Amniotic stem cell (primary cell): ENCODE measurements around the gene ZNF302.
"Not testable (repeated sequence)": the region's sequence is repeated elsewhere in the genome, so short reads cannot be mapped to it uniquely, and the experiment has no call there.

Experiments
- DNase-seq: peaks from one replicate; lab custom pipeline; 2025; lab: John Stamatoyannopoulos, UW

The ZNF302 gene

DNA sequence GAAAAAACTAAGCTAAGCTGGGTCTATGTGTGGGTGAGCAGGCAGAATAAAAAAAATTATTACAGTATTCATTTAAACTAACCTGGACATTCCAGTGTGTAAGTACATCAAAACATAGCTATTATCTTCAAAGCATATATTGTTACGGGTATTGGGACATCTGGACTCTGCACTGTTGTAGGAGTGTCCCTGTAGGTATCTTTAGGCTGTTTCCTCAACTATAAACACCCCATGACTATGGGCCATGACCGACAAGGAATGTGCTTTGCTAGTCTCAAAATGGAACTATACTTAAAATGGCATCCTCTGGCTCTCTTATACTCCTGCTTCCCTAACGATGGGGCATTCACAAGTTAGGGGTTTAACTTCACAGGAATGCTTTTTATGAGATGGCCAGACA, 3.9 kb upstream of the ZNF302 start:
- DNase-seq, result no peak

DNA sequence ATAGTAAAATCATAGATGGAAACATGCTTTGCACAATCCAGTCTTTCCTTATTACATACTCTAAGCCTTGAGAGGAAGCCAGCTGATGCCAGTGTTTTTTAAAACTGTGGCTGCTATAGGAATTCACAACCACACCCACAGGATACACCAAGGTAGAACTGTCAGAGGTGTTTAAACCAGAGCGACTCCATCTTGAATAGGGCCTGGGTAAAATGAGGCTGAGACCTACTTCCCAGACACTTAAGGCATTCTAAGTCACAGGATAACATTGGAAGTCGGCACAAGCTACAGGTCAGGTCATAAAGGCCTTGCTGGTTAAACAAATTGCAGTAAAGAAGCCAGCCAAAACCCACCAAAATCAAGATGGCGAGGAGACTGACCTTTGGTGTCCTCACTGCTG, 2.2 kb upstream of the ZNF302 start:
- no peak for DNase-seq

DNA sequence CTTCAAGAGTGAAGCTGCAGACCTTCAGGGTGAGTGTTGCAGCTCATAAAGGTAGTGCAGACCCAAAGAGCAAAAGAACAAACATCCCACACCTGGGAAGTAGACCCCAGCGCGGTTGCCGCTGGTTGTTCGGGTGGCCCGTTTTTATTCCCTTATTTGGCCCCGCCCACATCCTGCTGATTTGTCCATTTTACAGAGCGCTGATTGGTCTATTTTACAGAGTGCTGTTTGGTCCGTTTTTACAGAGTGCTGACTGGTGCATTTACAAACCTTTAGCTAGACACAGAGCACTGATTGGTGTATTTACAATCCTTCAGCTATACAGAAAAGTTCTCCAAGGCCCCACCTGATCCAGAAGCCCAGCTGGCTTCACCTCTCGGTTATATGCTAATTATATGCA, 1.6 kb upstream of the ZNF302 start:
- no peak for DNase-seq

DNA sequence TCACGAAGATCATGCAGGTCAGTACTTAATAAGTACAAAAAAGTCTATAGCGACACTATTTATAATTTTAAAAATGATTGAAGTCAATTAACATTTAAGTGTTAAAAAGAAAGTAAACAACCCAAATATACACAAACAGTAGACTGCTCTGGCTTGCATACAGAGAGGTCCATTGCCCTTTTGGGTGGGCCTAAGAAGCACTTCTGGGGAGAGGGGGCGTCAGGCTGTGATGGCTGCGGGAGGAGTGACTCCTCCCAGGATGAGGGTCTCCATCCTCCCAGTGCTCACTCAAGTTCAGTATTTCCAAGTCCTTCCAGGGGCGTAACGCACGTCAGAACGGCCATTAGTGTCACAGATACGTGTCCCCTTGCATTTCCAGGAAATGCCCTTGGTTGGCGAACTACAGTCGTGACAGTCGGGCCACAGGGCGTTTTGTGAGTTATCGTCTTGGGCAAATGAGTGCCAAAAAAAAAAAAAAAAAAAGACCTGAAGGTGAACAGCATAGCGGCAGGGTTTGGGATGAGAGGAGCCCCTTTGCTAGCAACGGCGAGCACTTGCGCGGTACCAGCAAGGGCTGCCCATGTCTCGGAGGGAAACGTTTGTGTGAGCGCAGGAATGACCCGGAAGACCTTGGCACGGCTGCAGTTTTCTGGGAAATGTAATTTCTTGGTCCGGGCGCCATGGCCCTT, 637 bp upstream of the ZNF302 start, which contains the start of gene SCGB2B2:
Gene SCGB2B2, minus strand, starts transcription at position 463 of the 689 bp plus-strand sequence. CDS start 82,596 bp downstream, outside the sequence.
- no peak for DNase-seq

DNA sequence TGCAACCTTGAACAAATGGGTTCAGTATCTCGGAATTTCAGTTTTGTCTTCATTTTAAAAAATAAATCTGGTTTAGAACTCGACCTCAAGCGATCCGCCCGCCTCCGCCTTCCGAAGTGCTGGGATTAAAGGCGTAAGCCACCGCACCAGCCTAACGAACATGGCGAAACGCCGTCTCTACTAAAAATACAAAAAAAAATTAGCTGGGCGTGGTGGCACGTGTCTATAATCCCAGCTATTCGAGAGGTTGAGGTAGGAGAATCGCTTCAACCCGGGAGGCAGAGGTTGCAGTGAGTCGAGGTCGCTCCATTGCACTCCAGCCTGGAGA, 571 bp downstream of the ZNF302 start:
- DNase-seq, result no peak

DNA sequence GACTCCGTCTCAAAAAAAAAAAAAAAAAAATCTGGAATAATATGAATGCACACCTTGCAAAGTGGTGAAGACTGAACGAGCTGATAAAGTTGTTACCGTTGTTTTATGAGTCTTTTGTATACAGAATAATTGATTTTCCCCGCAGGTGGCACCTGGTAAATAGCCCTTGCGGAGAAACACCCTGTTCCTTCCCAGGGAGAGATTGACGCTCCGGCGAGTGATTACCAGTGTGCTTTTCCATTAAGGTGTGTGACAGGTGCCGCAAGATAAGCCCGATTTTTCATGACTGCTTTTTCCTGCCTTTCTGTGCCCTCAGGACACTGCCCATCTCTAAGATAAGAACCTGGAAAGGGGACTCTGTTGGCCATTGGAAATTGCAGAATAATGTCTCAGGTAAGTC, 943 bp downstream of the ZNF302 start:
- DNase-seq, result no peak

DNA sequence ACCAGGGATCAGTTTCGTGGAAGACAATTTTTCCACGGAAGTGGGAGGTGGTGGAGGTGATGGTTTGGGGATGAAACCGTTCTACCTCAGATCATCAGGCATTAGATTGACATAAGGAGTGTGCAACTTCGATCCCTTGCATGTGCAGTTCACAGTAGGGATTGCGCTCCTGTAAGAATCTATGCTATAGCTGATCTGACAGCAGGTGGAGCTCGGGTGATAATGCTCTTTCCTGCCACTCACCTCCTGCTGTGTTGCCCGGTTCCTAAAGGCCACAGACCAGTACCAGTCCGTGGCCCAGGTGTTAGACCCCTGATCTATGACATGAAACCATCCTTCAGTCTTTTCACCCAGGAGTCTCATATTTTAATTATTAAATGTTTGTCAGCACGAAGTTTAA, 4.0 kb downstream of the ZNF302 start:
- DNase-seq, result no peak

DNA sequence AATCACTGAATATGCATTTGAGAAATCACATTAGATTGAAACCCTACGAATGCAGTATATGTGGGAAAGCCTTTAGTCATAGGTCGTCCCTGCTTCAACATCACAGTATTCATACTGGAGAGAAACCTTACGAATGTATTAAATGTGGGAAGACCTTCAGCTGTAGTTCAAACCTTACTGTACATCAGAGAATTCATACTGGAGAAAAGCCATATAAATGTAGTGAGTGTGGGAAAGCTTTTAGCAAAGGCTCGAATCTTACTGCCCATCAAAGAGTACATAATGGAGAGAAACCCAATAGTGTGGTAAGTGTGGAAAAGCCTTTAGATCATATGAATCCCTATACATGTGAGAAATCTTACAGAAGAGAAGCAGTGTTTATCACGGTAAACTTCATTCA, 7.8 kb downstream of the ZNF302 start:
- DNase-seq, result not testable (repeated sequence)

DNA sequence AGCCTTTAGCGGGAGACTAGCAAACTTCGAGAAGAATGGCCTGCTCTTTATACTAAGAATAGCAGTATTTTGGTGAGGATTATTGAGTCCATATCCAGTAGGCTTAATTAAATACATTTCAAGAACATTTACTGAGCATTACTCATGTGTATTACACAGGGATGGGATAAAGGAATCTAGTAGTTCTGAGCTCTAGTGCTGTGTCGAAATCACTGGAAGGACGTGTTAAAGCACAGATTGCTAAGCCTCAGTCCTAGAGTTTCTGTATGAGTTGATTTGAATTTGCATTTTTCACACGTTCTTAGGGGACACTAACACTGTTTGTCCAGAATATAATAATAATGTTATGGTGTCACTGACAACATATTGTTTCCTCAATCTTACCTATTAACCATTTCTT, 9.0 kb downstream of the ZNF302 start:
- DNase-seq, result no peak

DNA sequence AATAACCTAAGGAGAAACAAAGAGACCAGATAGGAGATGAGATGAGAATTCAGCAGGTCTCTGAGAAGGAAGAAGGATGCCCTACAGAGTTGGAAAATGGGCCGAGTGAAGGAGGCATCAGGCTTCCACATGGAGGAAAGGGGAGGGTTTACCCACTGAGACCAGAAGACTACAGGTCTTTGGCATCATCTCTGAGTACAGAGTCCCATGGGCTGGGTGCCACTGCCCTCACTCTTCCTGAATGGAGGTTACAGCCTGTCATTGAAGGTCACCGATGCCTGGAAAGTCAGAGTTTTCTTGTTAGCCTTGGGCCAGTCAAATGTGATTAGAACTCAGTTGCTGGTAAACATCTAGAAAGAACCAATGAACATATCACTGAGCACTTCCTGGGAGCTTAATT, 9.9 kb downstream of the ZNF302 start:
- no peak for DNase-seq

DNA sequence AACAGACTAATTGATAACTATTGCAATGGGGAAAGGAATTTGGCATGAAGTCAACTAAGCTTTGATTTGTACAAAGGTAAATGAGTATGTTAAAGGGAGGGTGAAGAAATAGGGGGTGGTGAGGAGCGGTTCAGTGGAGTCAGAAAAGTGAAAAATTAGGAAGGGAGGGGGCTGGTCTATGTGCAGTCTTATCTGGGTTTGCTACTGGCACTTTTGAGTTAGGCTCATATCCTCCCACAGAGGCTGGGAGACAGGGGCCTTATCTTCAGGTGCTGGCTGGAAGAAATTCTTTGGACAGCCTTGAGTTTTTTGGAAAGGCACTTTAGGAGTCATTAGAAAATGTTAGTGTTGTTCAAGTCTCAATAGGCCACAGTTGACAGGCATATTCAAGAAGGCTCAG, 11.1 kb downstream of the ZNF302 start:
- no peak for DNase-seq

DNA sequence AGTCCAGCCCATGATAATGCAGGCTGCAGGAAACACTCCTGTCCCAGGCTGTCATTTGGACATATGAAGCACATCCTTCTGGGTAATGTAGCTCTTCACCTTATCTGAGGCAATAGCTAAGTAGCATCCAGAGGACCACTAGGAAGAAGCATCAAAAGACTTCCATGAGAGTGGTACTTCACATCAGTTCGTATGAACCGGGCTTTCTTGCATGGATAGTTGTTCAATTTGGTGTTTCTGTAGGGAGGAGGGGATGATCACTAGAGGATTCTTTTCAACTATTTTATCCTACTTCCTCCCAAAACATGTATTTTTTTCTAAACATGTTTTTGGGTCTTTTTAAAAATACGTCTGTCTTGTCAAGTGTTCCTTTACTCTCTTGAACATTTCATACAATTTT, 12.9 kb downstream of the ZNF302 start:
- DNase-seq, result no peak

DNA sequence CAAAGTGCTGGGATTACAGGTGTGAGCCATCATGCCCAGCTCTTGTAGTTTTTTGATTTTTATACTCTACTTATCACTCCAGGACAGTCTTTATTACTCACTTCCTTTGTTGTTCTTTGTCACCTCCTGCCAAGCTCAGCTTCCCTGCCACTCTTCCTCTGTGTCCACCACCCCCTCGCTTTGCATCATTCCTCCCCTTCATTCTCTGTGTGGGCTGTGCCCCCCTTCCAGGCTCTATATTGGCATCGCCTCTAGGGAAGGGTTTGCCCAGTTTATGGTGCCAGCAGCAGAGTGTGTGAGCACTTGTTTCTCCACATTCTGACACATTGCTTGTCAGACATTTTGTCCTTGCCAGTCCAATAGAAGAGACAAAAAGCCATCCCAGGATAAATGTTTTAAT, 15.1 kb downstream of the ZNF302 start:
- no peak for DNase-seq

DNA sequence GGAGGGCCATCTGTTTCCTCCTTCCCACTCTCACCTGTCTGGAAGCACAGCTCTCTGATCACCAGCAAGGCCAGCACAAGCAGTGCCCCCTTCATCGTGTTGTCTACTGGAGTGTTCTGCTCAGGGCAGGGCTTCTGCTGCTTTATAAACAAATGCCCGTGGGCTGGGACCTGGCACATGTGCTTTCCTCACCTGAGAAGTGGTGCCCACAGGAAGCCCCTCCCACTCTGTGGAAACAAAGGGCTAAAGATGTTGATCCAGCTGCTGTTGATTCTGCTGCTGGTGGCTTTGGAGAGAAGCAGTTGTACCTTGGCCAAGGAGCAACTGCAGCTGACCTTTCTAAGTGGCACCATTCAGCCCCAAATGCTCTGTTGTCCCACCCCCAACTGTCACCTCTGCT, 30.2 kb downstream of the ZNF302 start:
- DNase-seq, result no peak

DNA sequence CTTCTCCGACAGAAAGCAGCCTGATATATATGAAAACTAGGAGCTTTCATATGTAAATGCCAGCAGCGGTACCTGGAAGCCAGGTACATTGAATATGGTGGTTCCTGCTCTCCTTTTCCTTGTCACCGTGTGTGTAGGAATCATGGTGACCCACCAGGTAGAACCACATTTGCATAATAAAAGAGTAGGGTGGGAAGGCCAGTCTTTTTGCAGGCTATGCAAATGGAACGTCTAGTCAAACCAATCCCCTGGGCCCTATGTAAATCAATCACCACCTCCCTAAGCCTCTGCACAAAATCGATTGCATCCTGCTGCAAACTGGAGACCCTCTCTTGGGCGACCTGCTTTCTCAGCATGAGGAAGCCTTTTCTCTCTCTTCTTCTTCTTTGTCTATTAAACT, 34.4 kb downstream of the ZNF302 start:
- DNase-seq, result no peak

DNA sequence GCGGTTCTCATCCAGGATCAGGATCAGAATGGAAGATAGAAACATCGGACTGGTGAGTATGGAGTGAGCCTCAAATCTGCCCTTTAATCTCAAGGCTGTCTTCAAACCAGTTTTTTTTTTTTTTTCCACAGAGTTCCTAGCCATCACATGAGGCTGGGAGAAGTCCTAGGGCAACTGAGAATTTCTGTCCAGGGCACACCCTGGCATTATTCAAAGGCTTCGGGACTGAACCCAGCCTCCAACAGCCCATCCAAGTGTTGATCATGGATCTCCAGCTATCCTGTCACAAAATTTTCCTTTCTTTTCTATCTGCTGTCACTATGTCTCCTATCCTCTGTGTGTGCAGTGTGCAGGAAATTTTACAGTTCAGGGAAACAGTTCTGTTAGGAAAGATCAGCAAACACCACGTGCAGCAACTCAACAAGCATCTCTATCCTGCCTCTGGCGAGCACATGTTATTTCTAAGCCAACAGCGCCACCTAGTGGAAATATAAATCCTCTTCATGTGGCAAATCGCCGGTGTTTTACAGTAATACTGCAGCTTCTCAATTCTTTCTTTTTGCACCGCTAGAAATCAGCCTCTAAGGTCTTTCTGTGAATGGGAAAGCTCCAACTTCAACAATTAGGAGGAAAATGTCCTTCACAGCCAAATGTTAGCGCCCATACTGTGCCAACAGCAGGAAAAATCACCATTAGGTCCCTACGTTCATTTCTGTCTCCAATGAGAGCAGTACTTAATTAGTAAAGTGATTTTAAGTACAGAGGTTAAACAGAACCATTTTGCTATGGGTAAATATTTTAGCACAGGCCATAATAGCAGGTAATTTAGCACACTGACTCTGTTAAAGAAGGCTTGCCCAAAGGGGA, 35.1 kb downstream of the ZNF302 start:
- DNase-seq, result peak; percentile 78

DNA sequence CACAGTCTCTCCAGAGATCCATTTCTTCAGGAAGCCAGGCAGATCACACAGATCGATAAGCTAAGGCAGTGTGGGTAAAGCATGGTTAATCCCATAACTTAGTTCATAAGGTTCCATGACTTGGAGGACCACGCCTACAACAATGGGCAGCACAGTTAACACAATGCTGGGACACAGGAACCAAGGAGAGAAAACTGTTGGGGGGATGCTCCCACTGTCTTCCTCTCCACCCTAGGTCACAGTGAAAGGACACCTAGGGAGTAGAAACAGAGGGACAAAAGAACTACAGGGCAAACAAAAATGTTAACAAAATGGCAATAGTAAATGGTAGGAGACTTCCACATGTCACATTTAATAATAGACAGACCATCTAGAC, 35.8 kb downstream of the ZNF302 start:
- no peak for DNase-seq

DNA sequence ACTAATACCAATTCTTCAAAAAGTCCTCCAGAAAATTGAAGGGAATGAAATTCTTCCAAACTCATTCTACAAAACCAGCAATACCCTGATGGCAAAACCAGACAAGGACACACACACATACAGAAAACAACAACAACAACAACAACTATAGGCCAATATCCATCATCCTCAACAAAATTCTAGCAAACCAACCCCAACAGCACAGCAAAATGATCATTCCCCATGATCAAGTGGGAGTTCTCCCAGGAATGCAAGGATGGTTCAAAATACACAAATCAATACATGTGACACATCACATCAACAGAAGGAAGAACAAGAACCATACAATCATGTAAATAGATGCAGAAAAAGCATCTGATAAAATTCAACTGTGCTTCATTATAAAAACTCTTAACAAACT, 37.9 kb downstream of the ZNF302 start:
- no peak for DNase-seq

DNA sequence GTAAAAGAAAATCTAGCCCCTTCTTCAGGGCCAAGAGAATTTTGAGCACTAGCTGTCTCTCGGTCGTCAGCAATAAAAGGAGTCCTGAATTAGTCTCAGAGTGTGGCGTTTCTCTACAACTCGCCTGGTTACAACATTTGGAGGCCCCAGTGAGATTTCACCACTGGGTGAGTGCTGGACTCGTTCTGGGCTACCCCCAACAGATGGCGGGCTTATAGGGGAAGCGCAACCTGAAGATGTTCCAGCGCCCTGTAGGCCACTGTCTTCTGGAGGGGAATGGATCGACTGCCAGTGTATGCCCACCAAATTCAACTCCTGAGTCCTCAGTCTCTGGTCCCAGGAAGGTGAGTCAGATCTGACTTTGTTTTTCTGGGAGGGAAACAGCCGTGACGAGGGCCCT, 44.9 kb downstream of the ZNF302 start:
- DNase-seq, result no peak

DNA sequence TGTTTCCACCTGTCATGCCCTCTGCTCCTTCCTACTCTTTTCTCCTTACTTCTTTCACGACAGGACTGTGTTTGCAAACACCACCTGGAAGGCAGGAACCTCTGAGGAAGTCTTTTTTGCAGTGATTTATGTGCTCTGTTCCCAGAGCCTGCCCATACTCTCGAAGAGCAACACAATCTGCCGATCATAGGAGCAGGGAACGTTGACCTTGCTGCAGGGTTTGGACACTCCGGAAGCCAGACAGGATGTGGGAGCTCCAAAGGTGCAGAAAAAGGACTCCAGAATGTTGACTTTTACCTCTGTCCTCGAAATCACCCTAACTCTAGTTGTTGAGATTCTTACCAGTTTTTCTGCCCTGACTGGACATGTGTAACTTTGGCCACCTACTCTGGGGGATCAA, 47.9 kb downstream of the ZNF302 start:
- DNase-seq, result no peak

DNA sequence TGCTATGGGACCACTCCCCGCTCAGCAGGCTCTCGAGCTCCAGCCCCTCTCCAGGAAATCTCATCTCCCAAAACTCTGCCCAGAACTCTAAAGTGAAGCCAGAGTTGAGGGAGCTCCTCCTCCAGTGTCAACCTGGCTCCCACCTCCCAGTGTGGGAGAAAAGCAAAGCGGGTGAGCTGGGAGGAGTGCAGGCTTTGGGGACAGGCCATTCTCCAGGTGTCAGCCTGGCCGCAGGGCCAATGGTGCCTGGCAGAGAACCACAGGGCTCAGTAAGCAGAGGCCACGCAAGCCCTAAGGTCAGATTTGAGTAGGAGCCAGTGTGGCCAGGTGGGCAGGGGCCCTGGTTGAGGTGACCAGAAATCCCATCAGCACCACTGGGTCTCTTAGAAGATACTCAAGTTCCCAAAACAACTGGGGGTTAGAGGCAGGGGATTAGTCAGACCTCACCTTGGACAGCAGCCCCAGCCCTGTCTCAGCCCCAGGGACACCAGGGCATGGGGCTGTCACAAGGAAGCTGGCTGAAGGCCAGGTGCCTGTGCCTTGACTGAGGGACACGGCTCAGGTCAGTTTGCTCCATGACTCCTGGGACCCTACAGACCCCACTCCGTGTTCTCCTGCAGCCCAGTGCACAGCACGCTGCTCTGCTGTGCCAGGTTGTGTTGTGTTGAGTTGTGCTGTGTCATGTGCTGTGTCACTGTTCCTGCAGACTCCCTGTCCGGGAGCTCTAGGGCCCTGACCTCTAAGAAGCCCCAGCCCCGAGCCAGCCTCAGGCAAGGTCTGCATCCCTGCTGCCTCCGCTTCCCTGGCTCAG, 53.7 kb downstream of the ZNF302 start:
- no peak for DNase-seq

DNA sequence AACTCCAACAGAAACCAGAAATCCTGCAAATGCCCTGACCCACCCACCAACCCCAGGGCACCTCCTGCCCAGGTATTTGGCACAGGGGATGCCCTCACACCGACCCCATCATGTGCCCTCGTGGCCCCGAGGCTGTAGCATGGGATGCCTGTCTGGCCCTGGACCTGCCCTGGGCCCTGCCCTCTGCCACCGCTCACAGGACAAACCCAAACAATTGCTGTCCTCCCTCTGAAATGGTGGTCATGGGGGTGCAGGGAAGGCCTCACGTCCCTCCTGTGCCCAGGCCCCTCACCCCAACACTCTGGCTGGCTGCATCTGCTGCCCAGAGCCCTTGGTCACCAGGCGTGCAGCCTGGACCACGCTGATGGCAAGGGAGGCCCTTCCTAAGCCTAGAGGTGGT, 54.5 kb downstream of the ZNF302 start:
- DNase-seq, result no peak
